T-helper 2 cell treated with Interferon-gamma antibody and Interleukin-4, amounts not matched to agents 5 μg/mL and 100 μg/mL, for 36 hours (primary cell): ENCODE measurements around the gene DIAPH3.

Experiments used
- DNase-seq: peaks from one replicate; pipeline ENCODE4 v3.0.0; 2021; ENCODE audit warnings: low spot score
- H3K27ac Mint-ChIP-seq: one replicate; pipeline ENCODE4 v1.8.0; 2021; ENCODE audit warnings: mild to moderate bottlenecking, mixed read lengths
- H3K27me3 Mint-ChIP-seq: one replicate; pipeline ENCODE4 v1.8.0; 2021; ENCODE audit warnings: low read depth, mixed read lengths
- H3K36me3 Mint-ChIP-seq: one replicate; pipeline ENCODE4 v1.8.0; 2021; ENCODE audit warnings: low read depth, mixed read lengths
- H3K4me1 Mint-ChIP-seq: one replicate; pipeline ENCODE4 v1.8.0; 2021; ENCODE audit warnings: low read depth, mixed read lengths
- H3K4me3 Mint-ChIP-seq: one replicate; pipeline ENCODE4 v1.8.0; 2022; ENCODE audit warnings: mild to moderate bottlenecking, moderate library complexity, mixed read lengths
- H3K9me3 Mint-ChIP-seq: one replicate; pipeline ENCODE4 v1.8.0; 2021; ENCODE audit warnings: mixed read lengths

Gene DIAPH3

DNA sequence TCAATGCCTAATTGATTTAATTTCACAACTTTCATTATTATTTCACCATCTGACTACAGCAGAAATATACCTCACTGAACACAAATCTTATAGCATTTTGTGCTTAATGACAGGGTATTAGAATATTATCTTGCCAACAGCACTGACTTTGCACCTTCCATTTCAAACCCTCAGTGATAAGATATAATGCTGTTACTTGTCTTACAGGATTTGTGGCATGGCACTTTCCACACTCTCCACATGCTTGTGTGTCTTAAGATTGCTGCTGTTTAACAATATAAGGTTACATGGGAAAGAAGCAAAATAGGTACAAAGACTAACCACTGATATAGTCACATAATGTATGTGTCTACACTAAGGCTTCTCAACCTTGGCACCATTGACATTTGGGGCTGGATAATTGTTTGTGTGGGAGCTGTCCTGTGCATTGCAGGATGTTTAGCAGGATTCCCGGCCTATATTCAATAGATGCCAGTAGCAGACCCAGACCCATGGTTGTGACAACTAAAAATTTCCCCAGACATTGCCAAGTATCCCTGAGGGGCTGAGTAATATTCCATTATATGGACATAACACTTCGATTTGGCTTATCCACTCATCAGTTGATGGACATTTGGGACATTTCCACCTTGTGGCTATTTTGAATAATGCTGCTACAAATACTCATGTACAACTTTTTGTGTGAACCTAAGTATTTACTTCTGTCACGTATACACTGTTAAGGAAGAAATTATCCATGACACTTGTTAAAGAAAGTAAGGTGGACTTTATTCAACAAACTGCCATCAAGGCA lies 5.7 kb upstream of the DIAPH3 start:
- Mint-ChIP-seq H3K9me3 (no peaks in the 10 kb centered on the region), H3K27me3 (peaks cover 11% of the 10 kb centered on the region), H3K4me3 (no peak overlapping the region), H3K4me1 (peaks cover 10% of the 10 kb centered on the region), H3K27ac (no peak overlapping the region), H3K36me3 (peaks cover 3% of the 10 kb centered on the region)
- DNase-seq: no peak

DNA sequence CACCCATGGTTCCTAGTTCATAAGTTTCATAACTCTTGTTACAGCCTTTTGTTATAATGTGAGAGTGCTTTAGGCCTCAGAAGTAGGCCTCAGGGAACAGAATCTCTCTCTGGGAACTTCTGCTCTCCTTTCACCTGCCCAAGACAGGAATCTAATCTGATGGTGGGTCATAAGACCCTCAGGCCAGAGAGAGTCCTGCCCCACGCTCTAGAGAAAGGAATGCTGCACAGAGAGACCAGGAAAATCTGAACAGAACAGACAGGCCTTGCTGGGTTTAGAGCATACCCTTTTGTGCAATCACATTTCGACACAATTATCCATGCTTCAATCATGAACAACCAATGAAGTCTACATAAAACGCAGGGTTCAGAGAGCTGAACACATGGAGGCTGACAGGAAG lies 3.4 kb upstream of the DIAPH3 start:
- H3K27ac Mint-ChIP-seq: no peak overlapping the region
- H3K27me3 Mint-ChIP-seq: peaks cover 3% of the 10 kb centered on the region
- DNase-seq: no peak
- no peak overlapping the region for H3K4me3 Mint-ChIP-seq
- peaks cover 5% of the 10 kb centered on the region for H3K36me3 Mint-ChIP-seq
- no peaks in the 10 kb centered on the region for H3K9me3 Mint-ChIP-seq
- H3K4me1 Mint-ChIP-seq: peaks cover 21% of the 10 kb centered on the region

GRCh38 chr13:60165391-60166099 lies 1.8 kb upstream of the DIAPH3 start:
- no peak overlapping the region for H3K27ac Mint-ChIP-seq
- peak overlapping the region; percentile 20 for H3K4me3 Mint-ChIP-seq
- DNase-seq: no peak
- peaks cover 29% of the 10 kb centered on the region for H3K4me1 Mint-ChIP-seq
- peaks cover 14% of the 10 kb centered on the region for H3K36me3 Mint-ChIP-seq
- H3K9me3 Mint-ChIP-seq: no peaks in the 10 kb centered on the region
- no peaks in the 10 kb centered on the region for H3K27me3 Mint-ChIP-seq

DNA sequence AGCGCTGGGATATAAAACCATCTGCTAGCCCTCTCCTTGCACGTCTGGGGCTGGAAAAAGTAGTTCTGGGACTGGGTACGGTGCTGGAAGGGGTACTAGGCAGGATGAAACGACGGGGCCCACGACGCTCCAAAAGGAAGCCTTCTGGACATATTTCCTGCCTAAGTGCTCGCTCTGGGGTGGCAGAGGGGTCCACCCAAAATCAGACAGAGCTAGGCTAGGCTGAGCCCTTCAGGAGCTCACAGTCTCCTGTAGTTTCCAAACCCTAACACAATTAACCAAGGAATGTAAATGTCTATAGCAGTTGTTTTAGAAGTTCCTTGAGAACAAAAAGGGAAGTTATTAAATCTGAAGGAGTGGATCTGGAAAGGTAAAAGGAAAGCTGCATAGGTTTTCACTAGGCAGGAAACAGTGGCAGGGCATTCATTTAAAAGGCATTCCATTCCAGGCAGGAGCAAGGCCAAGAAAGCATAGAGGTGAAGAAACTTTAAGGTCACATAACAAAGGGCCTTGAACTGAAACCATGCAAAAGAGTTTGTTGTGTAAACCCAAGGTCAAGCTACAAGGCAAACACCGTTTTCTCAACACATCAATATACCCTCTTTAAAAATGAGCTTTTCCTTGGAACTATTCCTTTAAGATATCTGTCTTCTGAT lies 634 bp upstream of the DIAPH3 start:
- Mint-ChIP-seq H3K4me1 (peaks cover 29% of the 10 kb centered on the region), H3K27ac (peak overlapping the region; percentile 92), H3K4me3 (peak overlapping the region; percentile 92), H3K9me3 (no peaks in the 10 kb centered on the region), H3K36me3 (peaks cover 15% of the 10 kb centered on the region), H3K27me3 (no peaks in the 10 kb centered on the region)
- no peak for DNase-seq

DNA sequence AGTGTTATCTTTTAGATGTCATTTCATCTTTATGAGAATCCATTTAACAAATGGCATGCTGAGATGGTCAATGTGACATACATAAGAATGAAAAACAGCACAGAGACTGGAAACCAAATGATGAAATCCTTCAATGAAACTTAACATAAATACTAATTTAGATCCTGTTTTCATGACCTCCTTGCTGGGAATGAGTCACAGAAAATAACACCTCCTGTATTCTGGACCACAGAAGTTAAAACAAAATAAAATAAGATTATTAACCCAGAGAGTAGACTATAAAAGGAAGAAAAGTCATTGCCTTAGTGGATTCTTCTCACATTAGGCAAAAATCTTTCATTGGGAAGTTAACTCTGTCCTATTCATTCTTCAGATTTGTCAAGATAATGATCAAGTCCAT lies 1.6 kb downstream of the DIAPH3 start:
- Mint-ChIP-seq H3K36me3 (peaks cover 28% of the 10 kb centered on the region), H3K4me3 (peak overlapping the region; percentile 92), H3K9me3 (peaks cover 5% of the 10 kb centered on the region), H3K27me3 (no peaks in the 10 kb centered on the region), H3K4me1 (peaks cover 29% of the 10 kb centered on the region), H3K27ac (no peak overlapping the region)
- no peak for DNase-seq

DNA sequence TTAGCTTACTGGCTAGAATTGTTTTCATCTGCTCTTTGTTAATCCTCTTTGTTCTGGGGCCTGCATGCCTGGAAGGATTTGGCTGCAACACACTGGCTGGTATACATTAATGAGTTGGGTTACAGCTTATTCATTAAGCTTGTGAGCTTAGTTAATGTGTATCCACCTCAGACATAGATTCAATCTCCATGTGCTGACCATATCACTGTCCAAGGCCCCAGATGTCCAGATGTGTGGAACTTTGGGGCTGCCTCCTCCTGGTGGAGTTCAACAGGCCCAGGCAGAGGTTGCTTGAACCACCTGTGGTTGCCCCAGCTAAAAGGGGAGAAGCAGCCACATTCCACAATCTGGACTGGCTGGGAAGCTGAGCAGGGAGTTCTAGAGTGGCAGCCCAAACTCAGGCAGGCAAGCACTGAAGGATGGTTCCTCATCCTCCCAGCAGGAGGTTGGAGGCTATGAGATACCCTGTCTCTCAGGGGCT lies 5.4 kb downstream of the DIAPH3 start:
- Mint-ChIP-seq H3K9me3 (peaks cover 5% of the 10 kb centered on the region), H3K27me3 (no peaks in the 10 kb centered on the region), H3K27ac (no peak overlapping the region), H3K4me3 (no peak overlapping the region), H3K4me1 (peaks cover 23% of the 10 kb centered on the region), H3K36me3 (peaks cover 38% of the 10 kb centered on the region)
- no peak for DNase-seq

DNA sequence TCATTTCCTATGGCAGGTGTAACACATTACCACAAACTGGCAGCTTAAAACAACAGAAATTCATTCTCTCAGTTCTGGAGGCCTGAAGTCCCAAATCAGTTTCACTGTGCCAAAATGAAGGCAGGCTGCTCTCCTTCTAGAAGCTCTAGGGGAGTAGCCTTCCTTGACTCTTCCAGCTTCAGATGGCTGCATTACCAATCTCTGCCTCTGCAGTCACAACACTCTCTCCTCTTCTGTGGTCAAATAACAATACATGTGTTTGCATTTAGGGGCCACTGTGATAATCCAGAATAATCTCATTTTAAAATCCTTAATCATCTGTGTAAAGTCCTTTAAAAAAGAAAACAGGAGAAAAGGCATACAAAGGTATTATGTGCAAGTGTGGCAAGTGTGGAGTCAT lies 7.8 kb downstream of the DIAPH3 start:
- H3K4me3 Mint-ChIP-seq: no peak overlapping the region
- no peak overlapping the region for H3K27ac Mint-ChIP-seq
- no peak for DNase-seq
- no peaks in the 10 kb centered on the region for H3K27me3 Mint-ChIP-seq
- H3K36me3 Mint-ChIP-seq: peaks cover 29% of the 10 kb centered on the region
- peaks cover 10% of the 10 kb centered on the region for H3K4me1 Mint-ChIP-seq
- H3K9me3 Mint-ChIP-seq: peaks cover 5% of the 10 kb centered on the region

- Mint-ChIP-seq H3K9me3 (peaks cover 5% of the 10 kb centered on the region), H3K36me3 (peaks cover 21% of the 10 kb centered on the region), H3K27me3 (no peaks in the 10 kb centered on the region), H3K27ac (no peak overlapping the region), H3K4me3 (no peak overlapping the region), H3K4me1 (peaks cover 13% of the 10 kb centered on the region)
- DNase-seq: no peak
Observed at GRCh38 chr13:60152904-60153303, 10.8 kb downstream of the DIAPH3 start.

DNA sequence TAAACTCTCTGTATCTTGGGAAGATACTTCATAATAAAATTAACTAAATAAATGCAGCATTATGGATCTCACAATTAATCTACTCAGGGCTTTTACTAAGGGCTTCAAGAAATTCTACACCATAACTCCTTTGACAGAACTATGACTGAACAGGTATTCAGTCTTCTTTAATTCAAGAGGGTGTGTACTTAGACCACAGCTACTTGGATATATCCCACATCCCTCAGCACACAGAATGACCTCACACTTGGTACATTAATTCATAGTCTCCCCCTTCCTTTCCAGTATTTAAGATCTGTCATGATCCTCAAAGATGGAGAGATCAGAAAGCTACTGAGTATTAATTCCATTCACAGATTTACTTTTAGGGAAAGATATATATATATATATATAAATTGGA lies 11.6 kb downstream of the DIAPH3 start:
- Mint-ChIP-seq H3K4me1 (peaks cover 13% of the 10 kb centered on the region), H3K36me3 (peaks cover 15% of the 10 kb centered on the region), H3K27me3 (no peaks in the 10 kb centered on the region), H3K4me3 (no peak overlapping the region), H3K27ac (no peak overlapping the region), H3K9me3 (no peaks in the 10 kb centered on the region)
- DNase-seq: no peak

DNA sequence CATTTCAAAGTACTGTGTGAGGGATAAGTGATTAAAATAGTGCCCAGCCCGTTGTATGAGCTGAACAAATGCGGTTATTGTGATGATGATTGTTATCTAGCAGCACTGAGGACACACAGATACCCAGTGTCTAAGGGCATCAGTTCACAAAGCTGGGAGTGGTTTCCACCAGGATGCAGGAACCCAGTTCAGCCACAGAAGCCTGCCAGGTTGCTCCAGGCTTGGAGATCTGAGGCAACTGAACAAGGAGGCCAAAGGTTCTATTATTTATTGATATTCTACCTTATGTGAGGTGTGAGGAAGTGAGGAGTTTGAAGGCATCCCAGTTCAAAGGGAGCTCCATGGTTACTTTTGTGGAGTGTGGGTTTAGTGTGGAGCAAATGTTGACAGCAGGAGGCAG lies 13.2 kb downstream of the DIAPH3 start:
- peaks cover 8% of the 10 kb centered on the region for H3K4me1 Mint-ChIP-seq
- H3K27me3 Mint-ChIP-seq: no peaks in the 10 kb centered on the region
- no peaks in the 10 kb centered on the region for H3K9me3 Mint-ChIP-seq
- DNase-seq: no peak
- H3K27ac Mint-ChIP-seq: no peak overlapping the region
- H3K4me3 Mint-ChIP-seq: no peak overlapping the region
- H3K36me3 Mint-ChIP-seq: peaks cover 5% of the 10 kb centered on the region

DNA sequence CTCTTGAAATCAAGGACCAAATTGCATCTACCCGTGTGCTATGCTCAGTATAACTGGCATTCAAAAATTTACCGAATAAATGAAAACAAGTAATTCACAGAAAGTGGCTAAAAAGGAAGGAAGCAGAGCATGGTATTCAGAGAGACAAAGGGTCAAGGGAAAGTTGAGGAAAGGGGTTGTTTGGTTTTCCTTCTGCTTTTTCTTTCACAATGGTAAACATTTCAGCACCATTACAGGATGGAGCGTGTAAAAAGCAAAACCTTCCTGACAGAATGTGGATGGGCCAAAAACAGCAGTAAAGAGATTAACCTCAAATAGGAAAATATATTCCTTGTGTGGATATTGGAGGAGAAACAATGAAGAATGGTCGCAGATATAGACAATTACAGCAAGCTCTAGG lies 14.8 kb downstream of the DIAPH3 start:
- DNase-seq: no peak
- Mint-ChIP-seq H3K4me1 (peaks cover 14% of the 10 kb centered on the region), H3K27ac (no peak overlapping the region), H3K9me3 (no peaks in the 10 kb centered on the region), H3K27me3 (no peaks in the 10 kb centered on the region), H3K36me3 (peaks cover 5% of the 10 kb centered on the region), H3K4me3 (no peak overlapping the region)

GRCh38 chr13:60147361-60147760 lies 16.4 kb downstream of the DIAPH3 start:
- DNase-seq: no peak
- Mint-ChIP-seq H3K27ac (no peak overlapping the region), H3K4me3 (no peak overlapping the region), H3K4me1 (peaks cover 24% of the 10 kb centered on the region), H3K9me3 (no peaks in the 10 kb centered on the region), H3K27me3 (no peaks in the 10 kb centered on the region), H3K36me3 (peaks cover 8% of the 10 kb centered on the region)

- Mint-ChIP-seq H3K4me3 (no peak overlapping the region), H3K9me3 (no peaks in the 10 kb centered on the region), H3K4me1 (peaks cover 24% of the 10 kb centered on the region), H3K27ac (no peak overlapping the region), H3K36me3 (peaks cover 8% of the 10 kb centered on the region), H3K27me3 (no peaks in the 10 kb centered on the region)
- DNase-seq: no peak
Observed at GRCh38 chr13:60146471-60146870, 17.3 kb downstream of the DIAPH3 start.

DNA sequence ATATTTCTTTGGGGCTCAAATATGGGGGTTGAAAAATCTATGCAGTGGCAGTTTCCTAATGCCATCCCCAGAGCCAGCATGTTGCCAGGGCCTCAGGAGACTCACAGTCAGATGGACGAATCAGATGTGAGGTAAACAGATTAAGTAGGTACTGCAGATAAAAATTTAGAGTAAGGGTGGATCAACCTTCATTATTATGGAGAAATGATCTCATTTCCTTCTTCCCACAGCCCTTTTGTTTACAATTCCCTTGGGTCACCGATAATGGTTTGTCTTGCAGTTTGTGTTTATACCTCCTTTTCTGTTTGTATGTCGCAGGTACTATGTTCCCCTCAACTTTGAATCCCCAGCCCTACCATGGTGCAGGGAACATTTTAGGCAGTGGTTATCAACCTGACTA lies 20.0 kb downstream of the DIAPH3 start:
- H3K27me3 Mint-ChIP-seq: no peaks in the 10 kb centered on the region
- H3K9me3 Mint-ChIP-seq: no peaks in the 10 kb centered on the region
- H3K4me3 Mint-ChIP-seq: no peak overlapping the region
- H3K27ac Mint-ChIP-seq: no peak overlapping the region
- peaks cover 23% of the 10 kb centered on the region for H3K4me1 Mint-ChIP-seq
- peaks cover 6% of the 10 kb centered on the region for H3K36me3 Mint-ChIP-seq
- DNase-seq: no peak
